SU-DHL-6 (cell line): ENCODE results near the gene KREMEN1.

Source experiments
- H2AFZ ChIP-seq: fragments of 200-600 bp; sonication (generic); 2 replicates; pipeline ENCODE4 v1.6.1; 2014; ENCODE audit warnings: low read depth, mild to moderate bottlenecking, moderate library complexity, mixed read lengths, antibody characterized with exemption, low read length; ENCODE audit not compliant: severe bottlenecking
- H3F3A ChIP-seq: fragments of 200-600 bp; shearing (Covaris generic); 2 replicates; pipeline ENCODE4 v1.6.0; 2016; ENCODE audit warnings: antibody characterized with exemption, mild to moderate bottlenecking; ENCODE audit not compliant: insufficient read depth
- H3K27ac ChIP-seq: fragments of 200-600 bp; sonication (generic); 2 replicates; pipeline ENCODE4 v1.5.1; 2016; ENCODE audit warnings: low read depth, mild to moderate bottlenecking, low read length, moderate library complexity, mixed read lengths
- H3K27me3 ChIP-seq: fragments of 200-600 bp; sonication (generic), shearing (Covaris generic); 2 replicates; pipeline ENCODE4 v1.6.0; 2014; ENCODE audit warnings: mild to moderate bottlenecking, low read length
- H3K36me3 ChIP-seq: fragments of 200-600 bp; sonication (generic); 2 replicates; pipeline ENCODE4 v1.6.1; 2014; ENCODE audit warnings: mild to moderate bottlenecking, low read length, mixed read lengths
- H3K4me2 ChIP-seq: fragments of 300-600, 200-600 bp; shearing (Covaris generic), sonication (generic); 2 replicates; pipeline ENCODE4 v1.6.0; 2014; ENCODE audit warnings: low read length, low read depth, mild to moderate bottlenecking; ENCODE audit not compliant: poor library complexity, severe bottlenecking
- H3K4me3 ChIP-seq: fragments of 200-600 bp; sonication (generic); 2 replicates; pipeline ENCODE4 v1.5.1; 2014; ENCODE audit warnings: antibody characterized with exemption, low read length, mild to moderate bottlenecking, mixed read lengths; ENCODE audit not compliant: insufficient read depth, poor library complexity, severe bottlenecking
- H3K79me2 ChIP-seq: fragments of 200-600 bp; sonication (generic); 2 replicates; pipeline ENCODE4 v1.6.1; 2014; ENCODE audit warnings: mild to moderate bottlenecking, low read length, moderate library complexity; ENCODE audit not compliant: insufficient read depth
- H3K9ac ChIP-seq: fragments of 200-600 bp; sonication (generic); 2 replicates; pipeline ENCODE4 v1.7.0; 2014; ENCODE audit warnings: mild to moderate bottlenecking, low read length
- H3K9me2 ChIP-seq: fragments of 200-600 bp; sonication (generic); replicated peaks from 2 replicates; pipeline ENCODE4 v1.6.1; 2014; ENCODE audit warnings: low read length; ENCODE audit not compliant: insufficient read depth
- H3K9me3 ChIP-seq: fragments of 200-600 bp; sonication (generic); 2 replicates; pipeline ENCODE4 v1.6.1; 2014; ENCODE audit warnings: low read length, mixed read lengths; ENCODE audit not compliant: insufficient read depth
- H4K20me1 ChIP-seq: fragments of 200-600 bp; sonication (generic); 2 replicates; pipeline ENCODE4 v1.6.1; 2014; ENCODE audit warnings: low read depth, mild to moderate bottlenecking, antibody characterized with exemption, low read length, moderate library complexity, mixed read lengths
- EZH2phosphoT487 ChIP-seq: fragments of 200-600 bp; sonication (generic), shearing (Covaris generic); conservative IDR thresholded peaks from 2 replicates; pipeline ENCODE4 v1.6.1; 2018; ENCODE audit warnings: mild to moderate bottlenecking, antibody characterized with exemption, low read length, moderate library complexity, mixed read lengths
- TF ChIP-seq, protein P1 (sequence below): fragments of 200-600 bp; sonication (generic); IDR thresholded peaks from one replicate; pipeline ENCODE4 v1.5.1; 2017; ENCODE audit warnings: antibody characterized with exemption, mild to moderate bottlenecking, low read length, moderate library complexity; ENCODE audit not compliant: insufficient read depth, poor library complexity, severe bottlenecking

Gene KREMEN1

DNA sequence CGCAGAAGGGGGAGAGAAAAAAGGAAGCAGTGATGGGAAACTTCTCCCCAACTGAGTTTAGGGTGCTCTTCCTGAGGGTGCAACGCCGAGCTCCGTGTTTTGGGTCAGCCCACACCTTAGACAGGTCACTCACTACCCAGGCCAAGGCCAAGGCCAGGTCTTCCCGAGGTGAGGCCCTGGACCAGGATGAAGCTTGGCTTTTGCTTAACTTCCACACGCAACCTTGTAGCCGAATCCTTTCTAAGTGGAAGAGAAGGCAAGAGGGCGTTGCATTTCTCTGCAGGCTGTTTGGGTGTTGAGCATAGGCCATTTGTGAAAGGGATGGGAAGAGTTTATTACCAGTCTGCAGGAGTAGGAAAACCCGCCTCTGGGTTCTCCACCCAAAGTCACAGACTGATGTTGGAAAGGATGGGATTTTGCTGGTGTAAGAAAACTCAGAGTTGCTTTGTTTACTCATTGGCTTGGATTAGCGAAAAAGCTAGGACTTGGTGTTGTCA is 1.5 kb downstream of the KREMEN1 start:
- TF ChIP-seq, protein P1, sequence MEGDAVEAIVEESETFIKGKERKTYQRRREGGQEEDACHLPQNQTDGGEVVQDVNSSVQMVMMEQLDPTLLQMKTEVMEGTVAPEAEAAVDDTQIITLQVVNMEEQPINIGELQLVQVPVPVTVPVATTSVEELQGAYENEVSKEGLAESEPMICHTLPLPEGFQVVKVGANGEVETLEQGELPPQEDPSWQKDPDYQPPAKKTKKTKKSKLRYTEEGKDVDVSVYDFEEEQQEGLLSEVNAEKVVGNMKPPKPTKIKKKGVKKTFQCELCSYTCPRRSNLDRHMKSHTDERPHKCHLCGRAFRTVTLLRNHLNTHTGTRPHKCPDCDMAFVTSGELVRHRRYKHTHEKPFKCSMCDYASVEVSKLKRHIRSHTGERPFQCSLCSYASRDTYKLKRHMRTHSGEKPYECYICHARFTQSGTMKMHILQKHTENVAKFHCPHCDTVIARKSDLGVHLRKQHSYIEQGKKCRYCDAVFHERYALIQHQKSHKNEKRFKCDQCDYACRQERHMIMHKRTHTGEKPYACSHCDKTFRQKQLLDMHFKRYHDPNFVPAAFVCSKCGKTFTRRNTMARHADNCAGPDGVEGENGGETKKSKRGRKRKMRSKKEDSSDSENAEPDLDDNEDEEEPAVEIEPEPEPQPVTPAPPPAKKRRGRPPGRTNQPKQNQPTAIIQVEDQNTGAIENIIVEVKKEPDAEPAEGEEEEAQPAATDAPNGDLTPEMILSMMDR = no peak
- no peak for TF ChIP-seq EZH2phosphoT487
- Histone ChIP-seq H3K9ac (no peak overlapping the region), H3K4me2 (no peak overlapping the region), H3K79me2 (no peaks in the 10 kb centered on the region), H3F3A (0 out of 2 replicates have a peak, but pooled peaks cover 3% of the 10 kb centered on the region), H4K20me1 (no peaks in the 10 kb centered on the region), H3K27me3 (no peaks in the 10 kb centered on the region), H3K4me3 (no peak overlapping the region), H2AFZ (no peak overlapping the region), H3K9me2 (no peaks in the 10 kb centered on the region), H3K27ac (no peak overlapping the region), H3K36me3 (no peaks in the 10 kb centered on the region), H3K9me3 (no peaks in the 10 kb centered on the region)

DNA sequence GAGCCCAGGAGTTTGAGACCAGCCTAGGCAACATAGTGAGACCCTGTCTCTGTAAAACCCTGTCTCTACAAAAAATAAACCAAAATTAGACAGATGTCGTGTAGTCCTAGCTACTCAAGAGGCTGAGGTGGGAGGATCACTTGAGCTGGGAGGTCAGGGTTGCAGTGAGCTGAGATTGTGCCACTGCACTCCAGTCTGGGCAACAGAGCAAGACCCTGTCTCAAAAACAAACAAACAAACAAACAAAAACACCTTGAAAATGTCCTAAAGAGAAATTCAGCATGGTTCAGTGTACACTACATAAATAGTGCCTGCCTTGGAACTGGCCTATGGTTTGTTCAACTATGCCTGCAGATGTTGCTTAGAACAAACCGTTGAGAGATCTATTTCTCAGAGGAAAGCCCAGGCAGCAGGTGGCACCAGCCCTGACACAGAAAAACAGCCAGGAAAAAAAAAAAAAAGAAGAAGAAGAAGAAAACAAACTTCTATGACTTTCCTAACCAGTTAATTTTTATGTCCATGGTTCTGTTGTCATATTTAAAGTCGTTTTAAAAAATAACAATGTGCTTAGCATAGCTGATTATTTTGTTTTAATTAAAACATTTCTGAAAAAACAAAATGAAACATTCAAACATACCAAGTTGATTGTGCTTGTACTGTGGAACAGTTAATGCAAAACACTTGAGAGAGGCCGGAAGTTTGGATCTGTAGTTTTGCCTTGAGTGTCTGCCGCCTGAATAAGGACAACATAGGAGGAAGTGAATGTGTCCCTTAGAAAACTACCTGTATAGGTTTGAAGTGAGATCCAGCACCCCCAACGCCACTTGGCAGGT is 5.4 kb downstream of the KREMEN1 start:
- Histone ChIP-seq H3K9me3 (no peaks in the 10 kb centered on the region), H3K36me3 (no peaks in the 10 kb centered on the region), H3K4me3 (no peak overlapping the region), H2AFZ (no peak overlapping the region), H3K27ac (no peak overlapping the region), H3K27me3 (no peaks in the 10 kb centered on the region), H3K4me2 (no peak overlapping the region), H3F3A (no peaks in the 10 kb centered on the region), H4K20me1 (no peaks in the 10 kb centered on the region), H3K9me2 (no peaks in the 10 kb centered on the region), H3K9ac (no peak overlapping the region), H3K79me2 (no peaks in the 10 kb centered on the region)
- no peak for TF ChIP-seq EZH2phosphoT487
- TF ChIP-seq, protein P1 = no peak

GRCh38 chr22:29078869-29079207 is 6.0 kb downstream of the KREMEN1 start:
- no peaks in the 10 kb centered on the region for H3K79me2 ChIP-seq
- TF ChIP-seq, protein P1 = no peak
- TF ChIP-seq EZH2phosphoT487 = no peak
- no peak overlapping the region for H3K9ac ChIP-seq
- H3K9me2 ChIP-seq = no peaks in the 10 kb centered on the region
- no peak overlapping the region for H2AFZ ChIP-seq
- H3K27me3 ChIP-seq = no peaks in the 10 kb centered on the region
- no peak overlapping the region for H3K4me2 ChIP-seq
- no peaks in the 10 kb centered on the region for H3K36me3 ChIP-seq
- no peak overlapping the region for H3K4me3 ChIP-seq
- H4K20me1 ChIP-seq = no peaks in the 10 kb centered on the region
- H3K9me3 ChIP-seq = no peaks in the 10 kb centered on the region
- no peaks in the 10 kb centered on the region for H3F3A ChIP-seq
- no peak overlapping the region for H3K27ac ChIP-seq
